ENCODE measurements around the gene STX4.

STX4 gene, protein sequence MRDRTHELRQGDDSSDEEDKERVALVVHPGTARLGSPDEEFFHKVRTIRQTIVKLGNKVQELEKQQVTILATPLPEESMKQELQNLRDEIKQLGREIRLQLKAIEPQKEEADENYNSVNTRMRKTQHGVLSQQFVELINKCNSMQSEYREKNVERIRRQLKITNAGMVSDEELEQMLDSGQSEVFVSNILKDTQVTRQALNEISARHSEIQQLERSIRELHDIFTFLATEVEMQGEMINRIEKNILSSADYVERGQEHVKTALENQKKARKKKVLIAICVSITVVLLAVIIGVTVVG

DNA sequence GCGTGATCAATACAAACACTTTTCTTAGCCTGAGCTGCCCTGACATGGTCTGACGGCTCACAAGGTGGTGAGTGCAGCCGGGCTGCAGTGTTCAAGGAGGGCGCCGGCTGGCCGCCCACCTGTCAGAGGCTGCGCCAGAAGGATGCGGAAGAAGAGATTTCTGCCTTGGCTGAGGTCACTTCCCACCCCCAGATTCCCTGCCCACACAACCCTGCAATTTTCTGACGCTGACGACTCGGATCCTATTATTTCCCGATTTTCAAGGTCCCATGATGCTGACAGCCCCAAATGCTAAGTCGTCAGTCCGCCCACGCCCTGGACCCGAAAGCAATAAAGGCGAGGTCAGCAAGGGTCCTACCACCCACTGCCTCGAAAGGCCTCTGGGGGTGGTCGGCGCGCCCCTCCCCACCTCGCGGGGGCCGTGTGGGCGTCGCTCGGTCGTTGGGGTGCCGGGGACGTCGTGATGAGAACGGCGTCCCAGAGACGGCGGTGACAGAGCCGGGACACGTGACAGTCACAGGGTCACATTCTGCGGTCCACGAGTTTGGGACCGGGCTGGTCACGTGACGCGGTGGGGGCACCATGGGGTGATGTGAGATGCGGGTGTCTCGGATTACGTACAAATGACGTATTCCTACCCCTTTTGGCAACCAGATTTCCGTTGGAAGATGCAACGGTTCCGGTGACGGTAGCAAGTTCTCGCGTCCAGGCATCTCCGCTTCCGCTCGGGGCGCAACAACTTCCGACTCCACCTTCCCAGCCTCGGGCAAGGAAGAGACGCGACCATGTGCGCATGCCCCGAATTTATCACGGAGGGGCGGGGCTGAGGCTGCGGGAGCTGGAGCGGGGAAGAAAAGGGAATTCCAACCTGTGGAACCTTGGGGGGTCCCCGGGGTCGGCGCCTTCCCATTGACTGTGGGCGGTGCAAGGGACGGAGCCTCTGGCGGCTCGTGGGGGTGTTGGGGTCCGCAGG, at the start of gene STX4:
STX4 (plus strand) TSS at position 823 of the 973 bp plus-strand sequence. CDS start 248 bp downstream, outside the sequence.
- DNase-seq (ENCODE audit: low read depth) = peak; percentile 99
- TF ChIP-seq CTCF (IDR thresholded peaks at IDR 0.05; ENCODE audit: insufficient read depth, low read depth, low read length, missing control alignments) = no peak
- H3K4me3 ChIP-seq (ENCODE audit: low read depth, low read length) = peak within 1 kb of the TSS; percentile 92

- no peak overlapping the region for H3K4me3 ChIP-seq (ENCODE audit: low read depth, low read length)
- DNase-seq (ENCODE audit: low read depth) = no peak
These were observed 49.3 kb upstream of the STX4 start for GRCh38 chr16:30983898-30984610.

DNA sequence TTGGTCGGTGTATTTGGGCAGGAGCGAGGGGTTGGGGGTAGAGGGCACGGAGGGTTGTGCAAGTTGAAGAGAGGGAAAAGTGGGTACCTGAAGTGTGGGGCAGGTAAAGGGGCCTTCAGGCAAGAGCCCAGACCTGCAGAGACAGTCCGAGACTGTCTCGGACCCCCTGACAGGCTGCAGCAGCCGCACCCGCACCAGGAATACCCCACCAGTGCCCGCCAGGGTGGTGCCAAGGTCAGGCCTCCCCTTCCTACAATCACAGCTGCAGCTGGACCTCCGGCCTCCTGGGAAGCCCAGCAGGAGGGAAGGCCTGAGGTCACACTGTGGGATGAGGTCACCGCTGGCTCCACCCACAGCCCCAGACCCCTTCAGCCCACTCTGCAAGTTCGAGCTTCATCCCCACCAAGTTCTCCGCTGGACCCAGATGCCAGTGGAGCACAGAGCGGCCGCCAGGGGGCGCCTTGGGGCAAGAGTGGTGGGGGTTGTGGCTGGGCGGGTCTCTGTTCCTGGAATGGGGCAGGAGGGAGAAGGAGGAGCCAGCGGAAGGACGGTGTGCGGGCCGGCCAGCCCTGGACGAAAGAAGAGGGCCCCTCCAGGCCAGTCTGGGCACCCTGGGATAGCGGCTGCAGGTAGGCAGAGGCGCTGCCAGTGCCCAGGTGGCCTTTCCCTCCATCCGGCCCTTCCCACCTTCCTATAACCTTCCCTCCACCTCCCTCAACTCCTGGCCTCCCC, 48.5 kb upstream of the STX4 start, which contains the start of gene HSD3B7:
HSD3B7 (plus strand) TSS at position 539 of the 732 bp plus-strand sequence. CDS start 452 bp downstream, outside the sequence.
- DNase-seq (ENCODE audit: low read depth) = peak; percentile 79
- H3K4me3 ChIP-seq (ENCODE audit: low read depth, low read length) = no peak within 1 kb of the TSS
- TF ChIP-seq CTCF (IDR thresholded peaks at IDR 0.05; ENCODE audit: insufficient read depth, low read depth, low read length, missing control alignments) = peak; percentile 90

More at GRCh38 chr16:30983898-30984610, 49.3 kb upstream of the STX4 start:
- TF ChIP-seq CTCF (IDR thresholded peaks at IDR 0.05; ENCODE audit: insufficient read depth, low read depth, low read length, missing control alignments) = no peak

DNA sequence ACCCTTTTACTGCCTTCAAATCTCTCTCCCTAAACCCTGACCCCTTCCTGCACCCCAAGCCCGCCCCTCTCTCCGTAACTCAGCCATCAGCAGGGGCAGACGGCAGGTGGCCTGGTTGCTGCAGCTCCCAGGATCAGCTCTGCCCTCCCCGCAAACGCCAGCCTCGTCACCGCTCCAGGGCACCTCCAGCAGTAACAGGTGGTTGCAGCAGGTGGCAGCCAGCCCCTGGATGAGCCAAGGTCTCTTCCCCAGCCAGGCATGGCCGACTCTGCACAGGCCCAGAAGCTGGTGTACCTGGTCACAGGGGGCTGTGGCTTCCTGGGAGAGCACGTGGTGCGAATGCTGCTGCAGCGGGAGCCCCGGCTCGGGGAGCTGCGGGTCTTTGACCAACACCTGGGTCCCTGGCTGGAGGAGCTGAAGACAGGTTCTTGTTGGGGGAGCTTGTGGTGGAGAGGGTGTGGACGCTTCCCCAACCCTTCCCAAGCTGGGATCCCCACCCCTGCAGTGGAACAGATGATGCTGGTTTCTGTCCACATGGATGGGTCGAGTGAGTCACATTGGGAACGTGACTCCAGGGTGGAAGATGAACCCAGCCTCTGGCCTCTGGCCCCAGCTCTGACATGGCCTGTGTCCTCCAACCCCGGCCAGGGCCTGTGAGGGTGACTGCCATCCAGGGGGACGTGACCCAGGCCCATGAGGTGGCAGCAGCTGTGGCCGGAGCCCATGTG, 47.8 kb upstream of the STX4 start:
- no peak overlapping the region for H3K4me3 ChIP-seq (ENCODE audit: low read depth, low read length)
- no peak for DNase-seq (ENCODE audit: low read depth)
- TF ChIP-seq CTCF (IDR thresholded peaks at IDR 0.05; ENCODE audit: insufficient read depth, low read depth, low read length, missing control alignments) = no peak

DNA sequence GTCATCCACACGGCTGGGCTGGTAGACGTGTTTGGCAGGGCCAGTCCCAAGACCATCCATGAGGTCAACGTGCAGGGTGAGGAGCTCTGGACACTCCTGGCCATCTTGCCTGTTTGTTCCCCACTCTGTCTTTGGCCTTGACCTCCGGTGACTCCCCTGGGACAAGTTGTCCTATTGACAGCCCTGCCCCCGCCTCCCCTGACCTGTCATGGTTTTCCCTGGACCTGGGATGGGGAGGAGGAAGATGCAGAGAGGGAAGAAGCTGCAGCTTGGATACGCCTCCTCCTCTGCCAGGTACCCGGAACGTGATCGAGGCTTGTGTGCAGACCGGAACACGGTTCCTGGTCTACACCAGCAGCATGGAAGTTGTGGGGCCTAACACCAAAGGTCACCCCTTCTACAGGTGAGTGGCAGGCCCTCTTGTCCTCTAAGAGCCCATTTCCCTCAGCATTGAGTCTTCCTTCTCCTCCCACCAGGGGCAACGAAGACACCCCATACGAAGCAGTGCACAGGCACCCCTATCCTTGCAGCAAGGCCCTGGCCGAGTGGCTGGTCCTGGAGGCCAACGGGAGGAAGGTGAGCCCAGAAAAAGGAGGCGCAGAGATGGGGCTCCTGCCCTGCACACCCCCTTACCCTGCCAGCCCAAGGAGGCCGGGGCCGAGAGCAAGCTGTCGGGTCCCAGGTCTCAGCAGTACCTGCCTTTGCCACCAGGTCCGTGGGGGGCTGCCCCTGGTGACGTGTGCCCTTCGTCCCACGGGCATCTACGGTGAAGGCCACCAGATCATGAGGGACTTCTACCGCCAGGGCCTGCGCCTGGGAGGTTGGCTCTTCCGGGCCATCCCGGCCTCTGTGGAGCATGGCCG, 47.0 kb upstream of the STX4 start:
- H3K4me3 ChIP-seq (ENCODE audit: low read depth, low read length) = no peak overlapping the region
- TF ChIP-seq CTCF (IDR thresholded peaks at IDR 0.05; ENCODE audit: insufficient read depth, low read depth, low read length, missing control alignments) = no peak
- DNase-seq (ENCODE audit: low read depth) = no peak

All from GM12865 (cell line).